GM18907 (cell line): ENCODE results near the gene MYMK.

ENCODE experiments used
- ATAC-seq: cut with Tn5 transposase; IDR thresholded peaks from one replicate; pipeline ENCODE4 v1.9.1; 2021; ENCODE audit warnings: mild to moderate bottlenecking, moderate library complexity; ENCODE audit not compliant: unreplicated experiment

Gene MYMK

DNA sequence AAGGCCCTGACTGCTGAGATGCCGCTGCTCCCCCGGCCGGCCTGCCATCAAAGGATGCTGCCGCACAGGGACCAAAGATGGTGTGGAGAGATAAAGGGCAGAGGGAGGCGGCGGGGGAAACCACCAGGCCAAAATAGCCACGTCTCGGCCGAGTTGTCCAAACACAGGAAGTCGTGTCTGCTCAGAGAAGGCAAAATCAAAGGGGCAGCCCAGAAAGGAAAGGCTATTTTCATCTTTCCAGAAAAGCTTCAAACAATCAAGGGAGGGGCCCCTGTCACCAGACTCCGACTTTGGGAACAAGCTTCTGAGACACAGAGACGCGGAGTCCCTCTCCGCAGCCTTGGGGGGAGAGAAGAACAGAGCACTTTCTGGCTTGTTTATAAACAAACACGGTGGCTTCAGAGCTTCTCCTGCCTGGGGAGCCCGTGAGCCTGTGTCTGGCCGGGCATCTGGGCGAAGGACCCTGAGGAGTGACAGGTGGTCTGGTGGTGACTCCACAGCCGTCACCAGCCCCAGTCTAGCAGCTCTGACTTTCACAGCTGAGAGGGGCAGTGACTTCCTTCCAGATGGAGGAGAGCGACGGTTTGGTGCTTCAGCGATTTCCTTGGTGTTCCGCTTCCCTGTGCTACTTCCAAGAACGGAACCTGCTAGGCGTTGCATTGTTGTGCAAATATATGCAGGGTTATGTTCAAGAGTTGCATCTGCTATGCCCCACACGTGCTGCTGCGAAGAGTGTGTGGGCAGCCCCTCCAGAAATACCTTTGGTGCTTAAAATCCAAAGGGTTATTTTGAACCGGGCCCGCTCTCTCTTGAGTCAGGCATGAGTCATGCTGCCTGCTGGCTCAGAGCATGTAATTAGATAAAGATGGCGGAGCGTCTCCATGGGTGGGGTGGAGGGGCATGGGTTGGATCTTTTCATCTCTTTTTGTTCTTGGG lies 33.7 kb upstream of the MYMK start:
- no peak for ATAC-seq

DNA sequence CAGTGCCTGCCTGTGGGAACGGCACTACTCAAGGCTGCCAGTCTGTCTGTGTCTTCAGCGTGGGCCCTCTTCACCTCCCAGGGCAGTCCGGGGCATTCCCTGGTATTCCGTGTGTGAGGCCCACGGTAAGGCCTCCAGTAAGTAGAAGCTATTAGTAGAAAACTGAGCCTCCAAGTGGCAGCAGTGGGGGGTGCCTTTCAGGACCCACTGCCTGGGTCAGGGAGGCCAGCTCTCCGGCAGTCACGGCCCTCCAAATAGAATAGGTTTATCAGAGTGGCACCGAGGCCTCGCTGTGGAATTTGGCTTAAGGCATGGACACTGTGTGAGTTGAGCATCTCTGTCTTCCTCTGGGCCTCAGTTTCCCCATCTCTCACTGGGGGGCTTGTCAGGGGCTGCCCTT lies 32.8 kb upstream of the MYMK start:
- no peak for ATAC-seq

DNA sequence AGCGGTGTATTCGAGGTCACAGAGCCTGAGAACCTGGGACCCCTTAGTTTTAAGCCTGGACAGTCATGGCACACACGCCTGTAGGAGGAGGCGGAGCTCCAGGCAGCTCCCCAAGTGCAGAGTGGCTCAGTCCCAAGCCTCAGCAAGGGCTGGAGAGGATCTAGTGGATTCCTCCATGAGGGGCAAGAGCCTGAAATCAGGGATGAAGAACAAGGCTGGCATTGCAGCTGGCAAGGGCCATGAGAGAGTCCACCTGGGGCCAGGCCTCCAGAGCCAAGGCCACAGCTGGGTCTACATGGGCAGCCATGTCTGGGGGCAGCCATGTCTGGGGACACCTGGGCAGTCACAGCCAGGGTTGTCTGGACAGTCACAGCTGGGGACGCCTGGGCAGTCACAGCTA lies 31.6 kb upstream of the MYMK start:
- no peak for ATAC-seq

DNA sequence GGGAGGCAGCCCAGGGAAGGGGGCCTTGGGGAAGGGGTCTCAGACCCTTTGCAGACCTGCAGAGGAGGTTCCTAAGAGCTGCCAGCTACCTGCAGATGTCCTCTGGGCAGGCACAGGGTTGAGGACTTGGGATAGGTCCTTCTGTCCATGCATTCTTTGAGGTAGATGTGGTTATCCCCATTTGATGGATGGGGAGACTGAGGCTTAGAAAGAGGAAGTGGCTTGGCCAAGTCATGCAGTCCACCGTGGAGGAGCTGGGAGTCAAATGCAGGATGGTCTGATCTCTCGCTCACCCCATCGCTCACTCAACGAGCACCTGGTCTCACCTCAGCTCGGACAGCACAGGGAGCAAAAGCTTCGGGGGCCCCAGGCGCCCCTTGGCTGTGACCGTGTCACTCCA lies 30.0 kb upstream of the MYMK start:
- no peak for ATAC-seq

DNA sequence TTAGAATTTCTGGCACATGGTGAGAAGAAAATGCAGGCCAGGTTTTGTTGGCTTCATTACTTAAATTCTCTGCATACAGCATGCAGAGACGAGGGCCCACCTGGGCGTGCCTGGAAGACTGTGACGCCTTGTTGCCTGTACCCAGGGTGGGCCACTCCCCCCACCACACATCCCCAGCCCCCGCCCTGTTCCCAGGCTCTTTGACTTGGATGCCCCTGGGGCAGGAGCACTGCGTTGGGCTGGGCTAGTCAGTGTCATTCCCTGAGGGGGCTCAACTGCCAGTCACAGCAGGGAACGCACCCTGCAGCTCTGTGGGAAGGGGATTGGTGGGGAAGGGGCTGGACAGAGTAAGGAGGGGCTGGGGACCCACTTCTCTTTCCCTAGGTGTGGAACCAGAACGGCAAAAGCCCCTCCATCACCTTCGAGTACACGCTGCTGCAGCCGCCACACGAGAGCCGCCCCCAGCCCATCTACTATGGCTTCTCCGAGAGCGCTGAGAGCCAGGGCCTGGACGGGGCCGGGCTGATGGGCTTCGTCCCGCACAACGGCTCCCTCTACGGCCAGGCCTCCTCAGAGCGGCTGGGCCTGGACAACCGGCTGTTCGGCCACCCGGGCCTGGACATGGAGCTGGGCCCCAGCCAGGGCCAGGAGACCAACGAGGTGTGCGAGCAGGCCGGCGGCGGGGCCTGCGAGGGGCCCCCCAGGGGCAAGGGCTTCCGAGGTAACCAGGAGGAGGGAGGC lies 29.4 kb upstream of the MYMK start:
- ATAC-seq = no peak

DNA sequence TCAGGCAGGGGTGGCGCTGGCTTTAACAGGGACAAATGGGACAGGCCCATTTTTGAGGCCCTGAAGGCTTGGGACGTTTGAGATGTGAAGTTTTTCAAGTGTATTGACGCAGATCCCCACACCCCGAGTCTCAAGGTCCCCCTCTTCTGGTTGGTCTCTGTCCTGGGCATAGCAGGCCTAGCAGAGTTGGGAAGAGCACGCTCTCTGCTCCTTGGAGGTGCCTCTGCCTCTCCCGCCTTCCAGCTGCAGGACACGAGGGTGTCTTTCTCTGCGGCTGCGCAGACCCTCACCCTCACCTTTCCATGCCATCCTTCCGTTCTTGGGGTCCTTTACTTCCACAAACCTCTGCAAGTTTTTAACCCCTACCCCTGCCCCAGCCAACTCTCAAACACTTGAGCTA lies 28.4 kb upstream of the MYMK start:
- ATAC-seq = no peak

DNA sequence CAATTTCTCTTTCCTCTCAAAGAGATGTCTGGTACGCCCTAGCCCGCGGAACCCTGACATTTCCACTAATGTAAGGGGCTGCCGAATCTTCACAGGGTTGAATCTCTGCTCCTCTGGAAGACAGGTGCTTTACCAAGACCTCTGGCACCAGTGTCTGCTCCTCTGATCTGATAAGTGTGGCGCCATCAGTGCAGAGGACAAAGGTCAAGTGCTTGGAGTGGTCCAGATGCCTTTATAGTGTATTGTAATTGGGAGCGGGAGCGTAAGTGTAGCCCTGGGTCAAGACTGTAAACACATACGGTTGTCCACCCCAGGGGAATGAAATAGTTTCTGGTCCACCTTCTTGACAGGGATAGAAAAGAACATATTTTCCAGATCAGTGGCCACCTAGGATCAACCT lies 27.5 kb upstream of the MYMK start:
- ATAC-seq = no peak

DNA sequence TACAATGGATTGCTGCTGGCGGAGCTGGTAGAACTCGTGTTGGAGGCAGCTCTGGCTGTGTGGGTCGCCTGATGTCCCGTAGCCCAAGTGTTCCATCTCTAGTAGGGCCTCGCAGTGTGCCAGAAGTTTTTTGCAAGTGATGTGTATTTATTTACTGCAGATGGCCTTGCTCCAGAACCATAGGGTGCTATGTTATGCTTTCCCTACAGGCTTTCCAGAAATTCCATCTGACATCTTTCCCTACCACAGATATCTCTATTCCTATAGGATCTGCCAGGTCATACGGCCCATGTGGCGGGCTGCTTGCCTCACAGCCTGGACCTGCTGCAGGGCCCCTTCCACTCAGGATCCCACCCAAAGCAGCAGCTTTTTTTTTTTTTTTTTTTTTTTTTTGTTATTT lies 26.7 kb upstream of the MYMK start:
- no peak for ATAC-seq

DNA sequence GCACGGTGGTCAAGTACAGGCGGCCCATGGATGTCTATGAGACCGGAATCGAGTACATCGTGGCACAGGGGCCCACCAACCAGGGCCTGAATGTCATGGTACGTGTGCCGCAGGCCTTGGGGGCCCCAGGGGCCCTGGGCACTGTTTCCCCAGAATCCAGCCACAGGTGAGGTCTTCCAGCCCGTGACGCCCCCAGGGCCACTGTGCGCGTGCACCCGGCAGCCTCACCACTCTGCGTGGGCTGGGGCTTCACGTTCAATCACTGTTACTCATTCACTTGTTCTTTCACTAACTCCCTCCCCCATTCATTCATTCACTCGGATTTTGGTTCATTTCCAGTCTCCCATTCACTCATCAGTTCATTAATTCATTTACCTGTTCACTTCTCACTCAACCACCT lies 22.4 kb upstream of the MYMK start:
- no peak for ATAC-seq

DNA sequence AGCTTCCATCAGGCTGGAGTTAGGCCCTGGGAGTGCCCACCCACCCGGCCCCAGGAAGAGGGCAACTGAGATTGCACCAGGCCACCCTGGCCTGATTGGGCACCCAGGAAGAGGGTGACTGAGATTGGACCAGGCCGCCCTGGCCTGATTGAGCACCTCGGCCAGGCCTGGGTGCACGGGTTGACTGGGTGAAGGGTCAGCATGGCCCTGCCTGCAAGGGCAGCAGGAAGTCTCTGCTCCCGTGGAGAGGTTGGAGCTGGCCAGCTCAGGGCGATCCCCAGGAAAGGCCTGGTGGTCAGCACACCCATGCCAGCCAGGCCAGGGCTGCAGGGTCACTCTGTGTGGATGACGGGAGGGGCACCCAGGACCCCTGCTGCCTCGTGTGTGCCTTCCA lies 21.5 kb upstream of the MYMK start:
- no peak for ATAC-seq

DNA sequence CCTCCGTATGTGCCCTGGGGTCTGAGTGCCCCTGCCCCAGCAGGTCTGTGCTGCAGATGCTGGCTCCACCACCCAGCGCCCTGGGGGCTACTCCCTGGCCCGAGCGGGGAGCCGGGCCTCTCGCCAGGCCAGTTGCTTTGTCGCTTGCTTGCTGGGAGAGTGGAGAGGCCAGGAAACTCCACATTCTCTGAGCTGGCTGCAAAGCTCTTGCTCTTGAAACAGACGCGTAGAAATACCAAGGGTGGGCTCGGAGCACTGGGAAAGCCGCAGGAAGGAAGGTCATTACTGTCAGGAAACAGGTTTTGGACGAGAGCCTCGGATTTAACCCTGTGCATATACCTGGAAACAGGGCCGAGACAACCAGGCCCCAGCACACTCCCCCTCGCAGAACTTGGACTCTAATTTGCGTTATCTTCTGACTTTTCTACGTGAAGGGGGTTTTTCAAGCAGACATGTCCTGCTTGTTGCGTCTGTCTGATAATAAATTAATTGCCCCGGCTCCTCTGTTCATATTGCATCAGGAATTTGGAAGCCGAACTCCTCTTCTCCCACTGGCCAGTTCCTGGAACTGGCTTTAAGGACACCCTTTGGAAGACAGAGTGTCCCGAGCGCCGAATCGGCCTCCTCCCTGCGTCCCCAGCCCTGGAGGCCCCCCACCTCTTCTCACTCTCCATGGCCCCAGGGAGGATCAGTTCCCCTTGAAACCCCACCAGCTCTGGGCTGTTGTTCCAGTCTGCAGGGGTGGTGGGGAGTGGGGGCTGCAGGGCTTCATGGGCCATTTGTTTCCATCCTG lies 20.9 kb upstream of the MYMK start:
- ATAC-seq = no peak

DNA sequence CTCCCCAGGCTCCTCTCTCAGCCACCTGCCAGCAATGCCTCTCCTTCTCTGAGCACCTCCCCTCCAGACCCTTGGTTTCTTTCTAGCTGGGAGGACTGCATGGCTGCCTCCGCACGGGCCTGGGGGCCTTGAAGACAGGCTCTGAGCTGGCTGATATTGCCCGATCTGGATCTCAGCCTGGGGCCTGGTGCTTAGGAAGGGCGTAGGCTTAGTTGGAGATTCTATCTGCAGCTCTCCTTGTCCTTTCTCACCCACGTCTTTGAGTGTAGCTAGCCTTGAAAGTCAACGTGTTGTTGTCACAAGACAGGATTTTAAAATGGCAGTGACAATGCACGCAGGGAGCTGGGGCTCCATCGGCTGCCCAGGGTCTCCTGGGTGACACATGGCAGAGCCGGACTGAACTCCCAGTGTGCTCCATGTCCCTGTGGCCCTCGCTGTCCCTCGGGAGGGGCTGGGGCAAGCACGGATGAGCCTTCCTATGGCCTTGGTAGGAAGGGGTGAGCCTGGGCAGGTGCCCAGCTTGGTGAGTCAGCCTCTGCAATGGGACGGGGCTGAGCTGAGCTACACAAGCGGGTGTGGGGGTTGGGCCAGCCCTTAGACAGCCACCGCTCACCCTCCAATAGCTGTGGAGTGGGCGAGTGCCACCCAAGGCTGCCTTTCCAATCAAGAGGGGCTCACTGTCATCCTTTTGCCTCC lies 19.2 kb upstream of the MYMK start:
- ATAC-seq = no peak

DNA sequence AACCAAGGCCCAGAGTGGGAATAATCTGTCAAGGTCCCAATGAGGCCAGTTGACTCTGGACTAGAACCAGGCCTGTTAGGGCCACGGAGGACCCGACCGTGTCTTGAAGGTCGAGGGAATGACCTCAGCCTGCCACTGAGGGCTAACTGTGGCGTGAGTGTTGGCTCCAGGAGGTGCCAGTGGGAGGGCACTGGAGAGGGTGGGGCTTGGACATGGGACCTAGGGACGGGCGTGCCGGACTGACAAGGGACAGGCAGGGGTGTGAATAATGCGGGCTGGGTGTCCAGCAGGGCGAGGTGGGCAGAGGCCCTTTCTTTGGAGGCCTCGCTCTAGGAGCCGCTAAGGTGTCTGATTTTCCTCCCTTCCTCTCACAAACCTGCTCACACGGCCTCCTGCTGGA lies 17.2 kb upstream of the MYMK start:
- ATAC-seq = no peak

DNA sequence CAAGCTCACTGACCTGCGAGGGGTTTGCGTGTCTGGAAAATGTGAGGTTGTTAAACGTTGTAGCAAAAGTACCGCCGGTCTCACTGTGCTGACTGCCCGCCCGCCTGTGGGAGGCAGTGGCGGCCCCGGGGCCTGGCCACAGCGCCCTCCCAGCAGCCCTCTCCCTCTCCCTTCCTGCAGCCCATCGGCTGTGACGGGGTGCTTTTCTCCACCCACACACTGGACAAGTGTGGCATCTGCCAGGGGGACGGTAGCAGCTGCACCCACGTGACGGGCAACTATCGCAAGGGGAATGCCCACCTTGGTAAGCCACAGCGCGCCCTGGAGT lies 15.9 kb upstream of the MYMK start:
- ATAC-seq = no peak

DNA sequence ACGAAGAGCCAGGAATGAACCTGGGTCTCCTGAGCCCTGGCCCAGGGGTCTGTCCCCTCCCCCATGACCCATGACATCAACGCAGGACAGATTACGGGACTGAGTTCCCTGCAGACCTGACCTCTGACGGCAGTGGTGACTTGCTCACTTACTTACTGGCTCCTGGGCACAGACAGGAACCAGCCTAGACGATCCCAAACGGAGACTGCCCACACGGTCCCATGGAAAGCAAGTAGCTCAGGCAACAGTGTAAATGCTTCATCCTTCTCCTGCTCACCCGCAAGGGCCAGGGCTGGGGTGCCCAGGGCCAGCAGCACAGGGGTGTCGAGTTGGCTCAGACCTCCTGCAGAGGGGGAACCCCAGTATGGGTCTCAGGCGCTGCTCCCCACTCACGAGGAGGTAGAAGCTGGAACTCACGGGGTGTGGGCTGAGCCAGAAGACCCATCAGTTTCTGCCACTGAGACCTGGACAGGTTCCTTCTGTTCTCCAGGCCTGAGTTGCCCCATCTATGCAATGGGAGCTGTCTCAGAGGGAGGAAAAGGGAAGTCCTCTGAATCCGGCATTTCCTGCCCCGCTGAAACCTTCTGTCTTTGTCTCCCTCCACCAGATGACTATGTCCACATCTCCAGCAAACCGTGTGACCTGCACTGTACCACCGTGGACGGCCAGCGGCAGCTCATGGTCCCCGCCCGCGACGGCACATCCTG lies 15.4 kb upstream of the MYMK start:
- no peak for ATAC-seq

DNA sequence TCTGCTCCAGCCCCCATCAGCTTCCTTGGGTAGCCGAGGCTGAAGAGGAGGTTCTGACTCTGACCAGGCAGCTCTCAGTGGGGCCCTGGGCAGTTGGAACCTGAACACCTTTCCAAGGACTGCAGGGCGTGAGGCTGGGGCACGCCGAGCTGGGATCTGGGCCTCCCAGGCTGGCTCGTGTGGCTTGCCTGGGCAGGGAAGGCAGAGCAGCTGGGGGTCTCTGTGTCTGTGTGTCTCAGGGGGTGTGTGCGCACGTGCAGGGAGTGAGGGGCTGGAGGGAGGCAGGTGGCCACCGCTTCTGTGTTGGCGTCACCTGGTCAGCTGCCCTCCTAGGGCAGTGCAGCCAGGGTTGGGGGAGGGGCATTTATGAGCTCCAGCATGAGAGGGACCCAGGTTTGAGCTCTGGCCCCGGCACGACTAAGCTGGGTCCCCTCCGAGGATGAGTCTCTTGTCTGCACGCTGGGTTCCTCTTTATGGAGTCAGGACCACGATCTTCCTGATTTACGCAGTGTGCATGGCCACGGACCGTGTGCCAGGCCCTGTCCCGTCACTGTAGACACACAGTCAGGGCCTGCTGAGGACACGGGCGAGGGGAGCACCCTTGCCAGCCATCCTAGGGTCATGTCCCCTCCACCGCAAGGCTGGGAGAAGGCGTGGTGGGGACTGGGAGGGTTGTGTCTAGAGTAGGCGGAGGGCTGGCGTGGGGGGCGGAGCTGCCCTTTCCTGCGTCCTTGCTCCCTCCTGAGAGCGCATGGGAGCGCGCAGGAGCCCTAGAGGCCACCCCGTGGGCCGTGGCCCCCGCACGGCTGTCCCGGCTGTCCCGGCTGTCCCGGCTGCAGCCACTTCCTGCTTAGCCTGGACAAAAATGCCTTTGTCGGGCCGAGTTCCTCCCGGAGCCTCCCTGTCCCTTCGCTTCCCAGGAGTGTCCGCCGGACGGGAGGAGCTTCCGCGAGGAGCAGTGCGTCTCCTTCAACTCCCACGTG lies 14.4 kb upstream of the MYMK start:
- ATAC-seq = no peak

DNA sequence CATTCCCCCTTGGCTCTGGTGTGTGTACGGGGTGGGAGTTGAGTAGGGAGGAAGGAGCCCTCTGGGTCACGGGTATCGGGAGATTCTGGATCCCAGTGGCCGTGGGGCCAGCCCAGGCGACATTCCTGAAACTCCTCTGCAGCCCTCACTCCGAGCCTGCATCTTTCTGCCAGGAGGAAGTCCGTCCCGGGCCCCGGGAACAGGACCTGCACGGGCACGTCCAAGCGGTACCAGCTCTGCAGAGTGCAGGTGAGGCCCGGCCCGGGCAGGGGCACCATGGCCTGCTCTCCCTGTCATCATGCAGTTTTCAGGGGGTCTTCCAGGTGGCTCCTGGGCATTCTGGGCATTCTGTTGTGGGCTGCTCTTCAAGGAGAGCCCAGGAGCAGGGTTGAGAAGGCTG lies 13.4 kb upstream of the MYMK start:
- no peak for ATAC-seq

DNA sequence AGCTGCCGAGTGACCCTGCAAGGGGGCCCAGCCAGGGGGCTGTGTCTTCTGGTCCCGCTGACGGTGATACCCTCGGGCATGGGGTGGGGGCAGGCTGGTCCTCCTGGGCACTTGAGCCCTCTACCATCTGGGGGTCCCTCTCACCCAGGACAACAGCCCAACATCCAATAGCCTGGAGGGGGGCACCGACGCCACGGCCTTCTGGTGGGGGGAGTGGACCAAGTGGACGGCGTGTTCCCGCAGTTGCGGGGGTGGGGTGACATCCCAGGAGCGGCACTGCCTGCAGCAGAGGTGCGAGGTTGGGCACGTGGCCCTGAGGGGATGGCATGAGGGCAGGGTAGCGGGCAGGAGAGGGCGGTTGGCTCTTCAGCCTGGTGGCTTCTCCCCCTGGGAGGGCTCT lies 12.5 kb upstream of the MYMK start:
- no peak for ATAC-seq

DNA sequence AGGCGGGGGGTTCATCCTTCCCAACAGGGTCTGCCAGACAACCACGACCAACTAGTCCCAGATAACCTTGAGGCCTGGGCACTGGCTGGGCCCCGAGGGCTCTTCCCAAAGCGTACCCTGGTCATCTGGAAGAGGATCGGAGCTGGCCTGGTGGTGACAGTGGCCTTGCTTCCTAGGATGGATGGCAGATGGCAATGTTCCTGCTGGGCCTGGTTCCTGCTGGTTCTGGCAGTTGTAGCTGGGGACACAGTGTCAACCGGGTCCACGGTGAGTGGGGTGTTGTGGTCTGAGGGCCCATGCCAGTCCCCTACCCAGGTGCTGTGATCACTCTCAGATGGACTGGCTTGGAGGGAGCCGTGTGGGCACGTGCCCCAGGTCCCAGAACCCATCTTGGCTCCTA lies 11.8 kb upstream of the MYMK start:
- no peak for ATAC-seq
